HUES6 (cell line): Measurements from ENCODE around the gene KBTBD12.

Experiments
- H3K27ac ChIP-seq: 2 replicates; pipeline ENCODE4 v1.7.0; 2013; ENCODE audit warnings: low read depth, mild to moderate bottlenecking, low read length, inconsistent platforms
- H3K27me3 ChIP-seq: 2 replicates; pipeline ENCODE4 v1.6.1; 2013; ENCODE audit warnings: low read length; ENCODE audit not compliant: control insufficient read depth, insufficient read depth
- H3K36me3 ChIP-seq: 2 replicates; pipeline ENCODE4 v1.6.1; 2013; ENCODE audit warnings: low read length; ENCODE audit not compliant: control insufficient read depth, insufficient read depth
- H3K4me1 ChIP-seq: 2 replicates; pipeline ENCODE4 v1.6.1; 2013; ENCODE audit warnings: low read length; ENCODE audit not compliant: control insufficient read depth, insufficient read depth
- H3K4me3 ChIP-seq: 2 replicates; pipeline ENCODE4 v1.5.1; 2013; ENCODE audit warnings: low read depth, low read length
- H3K9ac ChIP-seq: one replicate; pipeline ENCODE4 v1.6.1; 2013; ENCODE audit warnings: mild to moderate bottlenecking, low read length
- H3K9me3 ChIP-seq: 2 replicates; pipeline ENCODE4 v1.6.1; 2013; ENCODE audit warnings: low read depth, low read length; ENCODE audit not compliant: control insufficient read depth, insufficient read depth

KBTBD12 gene

DNA sequence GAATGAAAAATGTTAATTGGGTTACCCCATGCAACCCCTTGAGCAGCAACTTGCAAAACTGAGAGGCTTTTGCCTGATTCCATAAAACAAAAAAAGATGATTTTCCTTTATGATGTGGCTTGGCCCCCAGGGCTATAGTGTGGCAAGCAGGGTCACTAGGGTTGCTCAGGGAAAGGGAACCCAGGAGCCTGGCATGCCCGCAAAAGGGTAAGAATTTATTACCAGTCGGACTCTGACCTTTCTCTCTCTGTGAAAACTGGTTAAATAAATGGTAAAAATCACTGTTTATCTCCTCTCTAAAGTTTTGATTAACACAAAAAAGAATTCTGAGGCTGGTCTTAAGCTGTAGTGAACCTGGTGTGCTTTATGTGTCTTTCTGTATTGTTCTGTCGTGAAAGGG lies 99.5 kb downstream of the KBTBD12 start:
- H3K4me3 ChIP-seq, result no peak overlapping the region
- H3K4me1 ChIP-seq, result peaks cover 3% of the 10 kb centered on the region; the same call in 1 of the 2 replicates
- no peaks in the 10 kb centered on the region for H3K36me3 ChIP-seq
- no peak overlapping the region for H3K27ac ChIP-seq
- H3K27me3 ChIP-seq, result no peaks in the 10 kb centered on the region
- peaks cover 10% of the 10 kb centered on the region; the same call in 1 of the 2 replicates for H3K9me3 ChIP-seq
- no peak overlapping the region for H3K9ac ChIP-seq

DNA sequence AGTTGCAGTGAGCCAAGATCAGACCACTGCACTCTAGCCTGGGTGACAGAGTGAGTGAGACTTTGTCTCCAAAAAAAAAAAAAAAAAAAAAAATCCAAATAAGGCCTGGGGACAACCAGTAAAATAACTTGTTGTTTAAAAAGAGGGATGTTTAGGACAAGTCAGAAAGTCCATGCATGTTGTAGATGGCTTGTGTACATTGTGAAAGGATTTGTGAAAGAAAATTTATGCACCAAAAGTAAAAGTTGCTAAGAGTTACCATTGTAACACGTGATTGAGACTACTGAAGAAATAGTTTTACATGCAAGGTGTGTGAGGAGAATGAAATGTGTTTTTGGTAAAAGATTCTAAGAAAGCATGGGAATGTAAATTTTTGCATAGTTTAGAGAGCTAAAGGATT lies 101.5 kb downstream of the KBTBD12 start:
- Histone ChIP-seq H3K36me3 (no peaks in the 10 kb centered on the region), H3K9me3 (peaks cover 10% of the 10 kb centered on the region; the same call in 1 of the 2 replicates), H3K4me3 (no peak overlapping the region), H3K27me3 (no peaks in the 10 kb centered on the region), H3K9ac (no peak overlapping the region), H3K27ac (no peak overlapping the region), H3K4me1 (peaks cover 1% of the 10 kb centered on the region; the same call in 1 of the 2 replicates)

DNA sequence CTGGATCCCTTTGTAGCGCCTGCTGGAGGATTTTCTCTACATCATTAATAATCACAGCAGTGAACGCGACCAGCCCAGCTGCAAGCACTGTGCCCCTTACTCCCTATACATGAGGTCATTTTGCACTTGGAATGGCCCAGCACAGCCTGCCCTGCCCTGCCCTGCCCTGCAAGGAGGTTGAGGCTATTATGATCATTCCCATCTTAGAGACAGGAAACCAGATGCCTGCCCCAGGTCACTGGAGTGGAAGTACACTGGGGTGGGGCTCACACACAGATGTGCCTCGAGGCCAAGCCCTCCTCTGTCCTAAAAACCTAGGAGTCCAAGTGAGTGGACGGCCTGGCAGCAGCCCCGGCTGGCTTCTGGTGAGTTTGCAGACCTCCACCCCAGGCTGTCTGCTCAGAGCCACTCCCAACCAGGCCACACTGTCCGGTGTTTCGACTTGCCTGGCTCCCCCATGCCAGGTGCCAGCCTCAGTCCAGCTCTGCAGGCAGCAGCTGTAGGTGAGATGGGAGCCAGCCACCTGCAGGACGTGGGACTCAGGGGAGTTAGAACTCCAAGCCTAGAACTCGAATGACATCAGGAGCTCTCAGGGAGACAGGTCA lies 106.8 kb downstream of the KBTBD12 start:
- H3K27me3 ChIP-seq, result no peaks in the 10 kb centered on the region; the same call in 1 of the 2 replicates
- no peaks in the 10 kb centered on the region for H3K36me3 ChIP-seq
- no peak overlapping the region for H3K9ac ChIP-seq
- H3K27ac ChIP-seq, result no peak overlapping the region
- no peaks in the 10 kb centered on the region for H3K4me1 ChIP-seq
- H3K4me3 ChIP-seq, result no peak overlapping the region
- no peaks in the 10 kb centered on the region for H3K9me3 ChIP-seq

DNA sequence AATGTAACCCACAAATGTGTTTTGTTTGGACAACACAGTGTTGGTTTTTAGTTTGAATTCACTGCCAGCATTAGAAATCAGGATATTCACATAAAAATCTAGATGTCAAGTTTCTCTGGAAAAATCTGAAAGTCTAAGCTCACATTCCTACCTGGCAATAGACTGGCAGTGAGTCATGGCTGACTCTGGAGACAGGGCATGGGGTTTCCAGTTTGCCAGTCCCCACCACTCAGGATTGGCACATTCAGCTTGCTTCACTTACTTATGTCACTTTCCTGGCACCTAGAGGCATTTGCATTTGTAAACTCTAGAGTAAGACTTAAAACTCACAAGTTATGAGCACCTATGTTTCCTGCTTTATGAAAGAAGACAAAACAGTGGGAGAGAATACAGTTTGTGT lies 118.1 kb downstream of the KBTBD12 start:
- no peaks in the 10 kb centered on the region for H3K4me1 ChIP-seq
- no peaks in the 10 kb centered on the region for H3K27me3 ChIP-seq
- H3K4me3 ChIP-seq, result no peak overlapping the region
- H3K36me3 ChIP-seq, result no peaks in the 10 kb centered on the region
- no peak overlapping the region for H3K9ac ChIP-seq
- H3K9me3 ChIP-seq, result no peaks in the 10 kb centered on the region
- no peak overlapping the region for H3K27ac ChIP-seq

DNA sequence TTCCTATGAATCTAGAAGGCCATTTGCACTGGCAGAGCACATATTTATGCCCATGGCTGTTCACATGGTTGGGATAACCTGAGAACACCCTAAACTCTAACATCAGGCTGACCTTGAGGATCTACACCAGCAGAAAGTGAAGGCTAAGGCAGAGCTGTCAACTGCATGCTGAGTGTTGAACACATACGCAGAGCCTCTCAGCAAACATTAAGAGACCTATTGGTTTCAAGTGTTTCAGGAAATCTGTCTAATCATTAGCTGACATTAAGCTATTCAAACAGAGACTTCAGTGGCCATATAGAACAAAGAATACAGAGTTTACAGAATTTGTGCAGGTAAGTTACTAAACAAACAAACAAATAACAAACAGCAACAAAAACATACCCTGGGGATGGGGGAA lies 121.1 kb downstream of the KBTBD12 start:
- Histone ChIP-seq H3K27ac (no peak overlapping the region), H3K36me3 (no peaks in the 10 kb centered on the region), H3K4me3 (no peak overlapping the region), H3K4me1 (no peaks in the 10 kb centered on the region), H3K27me3 (peaks cover 5% of the 10 kb centered on the region; the same call in 1 of the 2 replicates), H3K9me3 (no peaks in the 10 kb centered on the region), H3K9ac (no peak overlapping the region)
